Stimulated activated CD8-positive, alpha-beta memory T cell treated with anti-CD3 and anti-CD28 coated beads, Interleukin-7, amount 100 ng/mL, for 48 hours (primary cell): ENCODE results near the gene COLQ.
"Not testable (repeated sequence)": the region's sequence is repeated elsewhere in the genome, so short reads cannot be mapped to it uniquely, and the experiment has no call there.

Experiments used
- DNase-seq, 2 donors: peaks; one replicate each; pipeline ENCODE4 v3.0.0-alpha.2; 2020; ENCODE audit warnings: low read depth in 1 of 2; ENCODE audit errors: extremely low read depth in 1 of 2

Gene COLQ

DNA sequence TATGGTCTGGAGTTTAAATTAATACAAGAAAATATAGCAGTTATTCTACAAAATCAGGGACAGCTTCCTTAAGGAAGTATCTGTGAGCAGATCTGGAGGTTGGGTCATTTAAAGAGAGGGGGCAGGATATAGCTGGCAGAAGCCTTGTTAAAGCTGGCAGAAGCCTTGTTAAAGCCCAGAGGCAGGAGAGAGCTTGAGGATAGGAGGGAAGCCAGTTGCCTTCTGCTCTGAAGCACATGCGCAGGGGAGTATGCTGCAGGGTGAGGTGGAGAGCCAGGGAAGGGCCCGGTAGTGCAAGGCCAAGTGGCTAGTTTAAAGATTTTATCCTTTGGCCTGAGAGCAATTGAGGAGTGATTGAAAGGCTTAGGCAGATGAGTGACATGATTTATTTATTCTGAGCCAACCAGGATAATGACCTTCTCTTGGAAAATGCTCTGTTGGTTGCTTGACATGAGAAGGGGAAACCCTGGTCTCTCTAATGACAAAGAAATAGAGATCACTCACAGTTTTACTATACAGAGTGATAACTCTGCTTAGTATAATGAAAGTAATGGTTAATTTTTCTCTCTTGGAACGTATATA is 90.2 kb downstream of the COLQ start:
- no peak for DNase-seq

DNA sequence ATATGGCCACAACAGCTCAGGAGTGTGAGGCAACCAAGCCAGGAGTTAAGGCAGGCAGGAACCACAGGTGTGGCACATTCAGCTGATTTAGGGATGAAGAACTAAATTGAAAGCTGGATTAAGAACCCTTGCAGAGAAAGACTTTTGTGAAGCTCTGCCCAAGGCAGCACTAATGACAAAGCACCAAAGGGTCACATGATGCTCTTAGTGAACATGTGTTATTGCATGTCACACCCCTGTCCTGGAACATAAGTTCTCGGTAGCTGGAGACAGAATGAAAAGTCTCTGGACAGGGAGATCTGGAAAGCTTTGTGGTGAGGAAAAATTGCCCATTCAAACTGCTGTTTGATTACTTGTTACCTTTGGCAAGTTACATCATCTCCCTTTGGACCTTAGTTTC is 90.9 kb downstream of the COLQ start:
- no peak for DNase-seq

DNA sequence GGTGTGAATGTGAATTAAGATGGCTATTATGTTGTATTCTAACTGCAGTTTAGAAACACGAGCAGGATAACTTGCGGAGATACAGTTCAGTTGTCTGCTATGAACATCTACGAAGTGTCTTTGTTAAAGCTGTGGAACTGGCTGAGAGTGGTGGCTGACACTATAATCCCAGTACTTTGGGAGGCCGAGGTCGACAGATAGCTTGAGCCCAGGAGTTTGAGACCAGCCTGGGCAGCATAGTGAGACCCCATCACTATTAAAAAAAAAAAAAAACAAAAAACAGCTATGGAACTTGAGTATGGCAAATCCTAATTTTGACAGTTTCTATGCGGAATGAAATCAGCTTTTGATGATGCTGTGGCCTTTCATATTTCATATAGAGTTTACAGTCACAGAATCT is 92.4 kb downstream of the COLQ start:
- DNase-seq: no peak

DNA sequence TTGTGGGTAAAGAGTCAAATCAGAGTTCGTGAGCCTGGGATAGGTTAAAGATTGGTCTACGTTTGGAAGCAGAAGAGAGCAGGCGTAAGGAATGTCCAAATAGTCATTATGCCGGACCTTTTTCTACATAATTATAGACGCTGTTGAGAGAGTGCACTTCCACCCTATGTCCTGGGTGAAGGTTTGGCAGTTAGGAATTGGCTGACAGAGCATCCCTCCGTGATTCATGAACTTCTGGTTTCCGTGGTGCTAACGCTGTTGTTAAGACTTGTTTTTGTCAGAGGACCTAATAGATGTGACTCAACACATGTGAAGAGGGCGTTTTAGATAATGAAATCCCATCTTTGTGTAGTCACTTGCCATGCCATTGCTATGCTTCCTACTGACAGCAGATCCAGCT is 93.0 kb downstream of the COLQ start:
- peak in 1 of 2 donors; percentile 15 for DNase-seq

DNA sequence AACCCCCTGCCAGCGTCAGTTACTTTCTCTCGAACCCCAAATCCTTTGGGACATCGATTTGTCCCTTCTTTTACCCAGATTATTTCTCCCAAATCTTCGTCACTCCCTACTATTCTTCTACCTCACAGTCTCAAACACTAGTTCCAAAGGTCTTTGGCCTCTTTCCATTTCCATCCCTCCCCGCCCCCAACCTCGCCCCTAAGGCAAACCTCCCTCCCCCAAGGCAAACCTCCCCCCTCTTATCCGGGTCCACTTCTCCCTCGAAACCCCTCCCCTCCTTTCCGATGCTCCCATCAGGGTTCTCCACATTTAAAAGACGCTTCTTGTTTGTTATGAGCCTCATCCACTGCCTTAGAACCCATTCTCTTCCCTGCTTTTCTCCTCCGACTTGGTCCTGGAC is 93.5 kb downstream of the COLQ start:
- no peak for DNase-seq

DNA sequence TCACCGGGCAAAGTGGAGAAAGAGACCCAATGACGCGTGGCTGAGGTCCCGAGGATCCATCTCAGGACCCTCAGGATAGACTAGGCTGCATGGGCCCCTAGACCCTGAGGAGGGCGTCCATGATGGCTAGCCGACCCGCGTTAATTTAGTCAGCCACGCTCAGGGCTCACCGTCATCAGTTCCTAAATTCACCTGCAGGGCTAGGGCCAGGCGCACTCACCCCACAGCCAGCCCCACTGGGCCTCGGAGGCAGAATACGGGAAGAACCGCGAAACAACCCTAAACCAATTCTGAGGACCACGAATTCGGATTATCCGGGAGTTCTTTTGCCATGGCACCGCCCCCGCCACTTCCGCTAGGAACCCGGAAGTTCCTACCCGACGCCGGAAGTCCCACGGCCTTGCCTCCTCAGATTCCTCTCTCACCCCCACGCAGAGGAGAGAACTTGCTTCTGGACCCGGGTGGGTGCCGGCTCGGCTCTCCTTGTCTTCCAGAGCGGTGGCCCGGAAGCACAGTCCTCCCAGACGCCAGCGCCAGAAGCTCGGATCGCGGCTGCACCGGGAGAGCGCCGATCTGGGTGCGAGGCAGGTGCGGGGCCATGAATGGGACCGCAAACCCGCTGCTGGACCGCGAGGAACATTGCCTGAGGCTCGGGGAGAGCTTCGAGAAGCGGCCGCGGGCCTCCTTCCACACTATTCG is 94.2 kb downstream of the COLQ start, which contains the start of the genes EAF1 and METTL6:
Gene EAF1 (plus strand): TSS at position 417 of the 699 bp plus-strand sequence. CDS start 182 bp downstream, at position 599.
Gene METTL6 (minus strand): TSS at position 363 of the 699 bp plus-strand sequence. CDS start 1,033 bp downstream, outside the sequence.
- DNase-seq: peak; percentile 66 to 77

DNA sequence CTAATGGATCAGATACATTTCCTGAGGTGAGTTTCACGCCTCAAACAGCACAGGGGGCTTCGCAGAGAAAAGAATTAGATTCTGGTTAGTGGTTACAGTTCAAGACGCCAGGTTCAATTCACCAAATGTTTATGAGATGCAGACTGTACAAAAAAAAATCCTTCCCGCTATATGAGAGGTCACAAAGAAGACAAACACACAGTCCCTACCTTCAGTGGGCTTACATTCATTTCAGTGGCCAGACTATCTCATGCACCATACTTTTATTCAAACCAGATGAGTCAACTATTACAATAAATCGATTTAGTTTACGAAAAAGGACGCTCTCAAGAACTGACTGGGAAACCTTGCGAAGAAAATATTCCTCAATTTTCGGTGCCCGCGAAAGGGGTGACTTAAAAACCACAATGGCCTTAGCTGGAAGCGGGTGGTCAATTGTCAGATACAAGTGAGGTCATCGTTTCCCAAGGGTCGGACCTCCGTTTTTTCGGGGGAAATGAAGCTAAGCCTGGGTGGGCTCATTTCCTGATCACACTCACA is 94.9 kb downstream of the COLQ start:
- DNase-seq: no peak

DNA sequence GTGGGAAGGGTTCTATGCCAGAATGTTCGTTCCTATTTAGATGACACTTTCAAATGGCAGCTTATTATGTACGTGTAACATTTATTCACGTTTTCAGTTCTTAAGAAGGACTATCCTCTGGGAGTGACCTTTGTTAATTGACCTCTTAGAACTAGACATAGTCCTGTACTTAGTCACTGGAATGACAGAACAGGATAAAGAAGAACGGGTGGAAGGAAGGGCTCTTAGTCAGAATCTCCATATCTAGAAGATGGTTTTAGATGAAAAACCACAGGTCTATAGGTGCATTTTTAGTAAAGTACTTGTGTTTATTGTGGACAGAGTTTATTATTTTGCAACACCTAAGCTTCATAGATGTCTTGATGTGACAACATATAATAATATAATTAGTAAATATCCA is 100.6 kb downstream of the COLQ start:
- DNase-seq: no peak

DNA sequence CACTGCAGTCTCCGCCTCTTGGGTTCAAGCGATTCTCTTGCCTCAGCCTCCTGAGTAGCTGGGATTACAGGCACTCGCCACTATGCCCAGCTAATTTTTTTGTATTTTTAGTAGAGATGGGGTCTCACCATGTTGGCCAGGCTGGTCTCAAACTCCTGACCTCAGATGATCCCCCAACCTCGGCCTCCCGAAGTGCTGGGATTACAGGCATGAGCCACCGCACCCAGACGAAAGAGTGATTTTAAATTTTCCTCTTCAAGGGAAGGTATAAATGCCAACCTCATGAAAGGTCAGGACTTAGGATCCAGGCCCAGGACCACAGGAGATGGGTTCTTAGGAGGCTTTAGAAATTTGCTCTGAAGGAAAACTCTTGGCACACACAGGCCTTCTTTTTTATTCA is 110.5 kb downstream of the COLQ start:
- not testable (repeated sequence) for DNase-seq

DNA sequence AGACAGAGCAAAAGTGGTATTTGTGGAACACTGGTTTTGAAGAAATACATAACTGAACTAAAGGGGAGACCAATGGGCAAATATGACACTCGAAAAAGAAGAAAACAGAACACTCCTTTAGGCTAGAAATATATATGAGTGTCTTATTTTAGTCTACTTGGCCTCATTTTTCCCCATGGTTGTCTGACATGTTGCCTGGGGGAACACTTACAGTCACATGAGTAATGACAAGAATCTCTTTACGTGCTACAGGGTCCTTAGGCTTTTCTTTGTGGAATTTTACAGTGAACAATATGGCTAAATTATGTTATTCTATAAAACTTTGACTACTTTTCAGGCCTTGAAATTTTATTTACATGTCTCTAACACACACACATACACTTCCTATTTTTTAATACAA is 111.7 kb downstream of the COLQ start:
- DNase-seq: no peak

DNA sequence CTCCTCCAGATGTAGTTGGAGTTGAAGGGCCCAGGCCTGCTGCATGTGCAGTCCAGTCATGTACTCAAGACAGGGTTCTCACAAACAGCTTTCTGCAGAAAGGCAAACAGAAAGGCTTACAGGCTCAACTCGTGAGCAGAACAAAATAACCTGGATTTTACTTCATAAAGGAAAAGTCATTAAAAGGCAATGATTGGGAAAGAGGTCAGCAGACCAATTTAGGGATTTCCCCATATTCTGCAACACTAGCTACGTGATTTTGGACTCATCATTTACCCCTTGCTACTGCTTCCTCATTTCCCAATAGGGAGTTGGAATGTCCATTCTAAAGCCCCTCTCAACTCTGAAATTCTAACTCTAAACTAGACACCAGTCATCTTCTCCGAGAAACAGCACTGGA is 112.3 kb downstream of the COLQ start:
- DNase-seq: no peak

DNA sequence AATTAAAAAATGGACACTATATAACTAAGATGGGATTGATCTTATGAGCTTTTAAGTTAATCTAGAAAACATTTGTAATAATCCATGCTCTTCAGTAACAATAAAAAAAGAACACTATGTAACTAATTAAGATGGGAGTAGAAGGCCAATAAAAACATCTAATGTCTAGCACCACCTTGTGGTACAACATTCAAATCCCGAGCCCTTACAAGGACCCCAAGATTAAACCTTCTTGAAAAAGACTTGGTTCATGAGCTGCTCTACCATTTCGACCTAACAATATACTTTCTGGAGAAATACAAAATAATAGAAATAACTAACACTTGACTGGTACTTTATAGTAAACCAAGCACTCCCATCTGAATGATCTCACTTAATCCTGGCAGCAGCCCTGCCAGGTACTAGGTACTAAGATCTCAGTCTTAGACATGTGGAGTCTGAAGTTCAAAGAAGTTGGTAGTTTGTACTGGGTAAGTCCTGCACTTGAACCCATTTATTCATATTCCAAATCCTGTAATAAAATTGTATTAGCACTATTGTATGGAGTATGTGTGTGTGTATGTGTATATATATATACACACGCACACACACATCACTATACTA is 116.0 kb downstream of the COLQ start:
- DNase-seq: no peak

DNA sequence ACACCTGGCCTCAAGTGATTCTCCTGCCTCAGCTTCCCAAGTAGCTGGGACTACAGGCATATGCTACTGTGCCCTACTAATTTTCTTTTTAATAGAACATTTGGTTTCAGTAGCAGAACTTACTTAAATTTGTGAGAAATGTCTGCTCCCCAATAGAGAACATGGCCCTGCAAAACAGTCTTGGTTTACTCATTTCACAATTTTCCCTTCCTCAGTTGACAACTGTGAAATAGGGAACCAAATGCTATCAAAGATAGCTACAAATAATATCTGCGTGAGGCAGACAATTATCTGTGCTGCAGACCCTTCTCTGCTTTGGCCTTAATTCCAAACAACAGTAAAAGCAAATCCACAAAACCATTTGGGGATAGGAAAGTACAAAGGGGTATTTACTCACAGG is 116.7 kb downstream of the COLQ start:
- DNase-seq: no peak

DNA sequence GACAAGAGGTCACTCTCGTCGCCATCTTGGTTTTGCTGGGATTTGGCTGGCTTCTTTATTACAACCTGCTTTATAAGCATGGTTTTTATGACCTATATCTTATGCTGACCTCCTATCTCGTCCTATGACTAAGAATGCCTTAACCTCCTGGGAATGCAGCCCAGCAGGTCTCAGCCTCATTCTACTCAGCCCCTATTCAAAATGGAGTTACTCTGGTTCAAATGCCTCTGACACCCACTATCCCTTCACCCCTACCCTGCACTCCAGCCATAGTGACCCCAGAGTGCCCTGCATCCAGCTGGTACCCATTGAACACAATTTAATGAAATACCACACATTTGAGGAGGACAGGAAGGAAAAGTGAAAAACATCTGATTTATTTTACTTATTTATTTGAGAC is 117.5 kb downstream of the COLQ start:
- DNase-seq: no peak

DNA sequence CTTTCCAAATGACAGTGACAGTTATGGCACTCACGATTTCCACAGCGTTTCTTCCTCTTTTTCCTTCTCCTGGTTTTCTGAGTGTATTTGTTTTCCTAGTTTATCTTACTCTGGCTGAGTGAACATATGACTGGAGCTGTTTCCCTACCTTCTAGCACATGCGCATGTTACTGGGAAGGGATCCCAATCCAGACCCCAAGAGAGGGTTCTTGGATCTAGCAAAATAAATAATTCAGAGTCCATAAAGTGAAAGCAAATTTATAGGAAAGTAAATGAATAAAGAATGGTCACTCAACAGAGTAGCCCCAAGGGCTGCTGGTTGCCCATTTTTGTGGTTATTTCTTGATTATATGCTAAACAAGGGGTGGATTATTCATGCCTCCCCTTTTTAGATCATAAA is 118.0 kb downstream of the COLQ start:
- DNase-seq: no peak

DNA sequence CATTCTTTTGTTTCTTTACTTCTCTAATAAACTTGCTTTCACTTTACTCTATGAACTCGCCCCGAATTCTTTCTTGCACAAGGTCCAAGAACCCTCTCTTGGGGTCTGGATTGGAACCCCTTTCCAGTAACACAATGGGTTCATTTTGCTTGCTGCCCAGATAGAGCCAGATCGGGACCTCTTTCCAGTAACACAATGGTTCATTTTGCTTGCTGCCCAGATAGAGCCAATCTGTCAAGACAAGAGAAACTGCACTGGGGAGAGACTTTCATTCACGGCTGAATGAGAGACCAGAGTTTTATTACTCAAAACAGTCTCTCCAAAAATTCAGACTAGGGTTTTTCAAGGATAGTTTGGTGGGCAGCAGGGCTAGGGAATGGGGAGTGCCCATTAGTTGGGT is 119.6 kb downstream of the COLQ start:
- DNase-seq: no peak
